HG02610 (cell line): Measurements from ENCODE around the gene DYNC1I1.
"Not testable (repeated sequence)": the region's sequence is repeated elsewhere in the genome, so short reads cannot be mapped to it uniquely, and the experiment has no call there.

ENCODE experiments used
- ATAC-seq: cut with Tn5 transposase; IDR thresholded peaks from one replicate; pipeline ENCODE4 v1.9.1; 2021; ENCODE audit warnings: mild to moderate bottlenecking, moderate library complexity; ENCODE audit not compliant: unreplicated experiment

Gene DYNC1I1

DNA sequence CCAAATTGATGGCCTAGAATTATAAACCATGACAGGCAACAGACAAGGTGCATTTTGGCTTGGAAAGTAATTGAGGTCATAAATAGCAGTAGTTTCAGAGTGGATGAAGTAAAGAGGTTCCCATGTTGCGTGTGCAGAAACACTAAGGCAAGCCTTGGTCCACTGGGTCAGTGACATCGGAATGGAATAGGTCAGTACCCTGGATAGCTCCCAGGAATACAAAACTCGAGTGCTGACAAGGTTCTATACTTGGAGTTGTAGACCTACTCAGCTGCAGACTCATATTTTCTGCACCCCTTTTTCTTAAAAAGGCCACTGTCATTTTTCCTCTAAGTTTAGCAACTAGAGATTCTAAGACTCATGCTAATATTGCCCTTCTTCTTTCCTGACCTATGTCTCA is 132.8 kb downstream of the DYNC1I1 start:
- no peak for ATAC-seq

DNA sequence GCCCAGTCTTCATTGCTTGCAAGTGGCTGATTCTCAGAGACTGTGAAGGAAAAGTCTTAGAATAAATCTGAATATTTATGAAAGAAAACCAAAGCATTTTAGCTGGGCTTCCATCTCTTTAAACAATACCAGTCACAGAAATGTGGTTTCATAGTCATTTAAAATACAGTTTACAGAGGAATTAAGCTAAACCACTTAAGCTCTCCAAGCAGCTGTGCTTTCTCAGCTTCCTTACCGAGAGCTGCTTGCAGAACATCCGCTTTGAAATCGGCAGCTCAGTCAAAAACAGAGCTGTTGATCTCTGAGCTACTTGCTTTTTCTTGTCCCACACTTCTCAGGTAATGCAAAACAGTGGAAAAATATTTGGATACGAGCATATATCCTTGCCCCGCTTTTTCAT is 134.5 kb downstream of the DYNC1I1 start:
- ATAC-seq, result no peak

DNA sequence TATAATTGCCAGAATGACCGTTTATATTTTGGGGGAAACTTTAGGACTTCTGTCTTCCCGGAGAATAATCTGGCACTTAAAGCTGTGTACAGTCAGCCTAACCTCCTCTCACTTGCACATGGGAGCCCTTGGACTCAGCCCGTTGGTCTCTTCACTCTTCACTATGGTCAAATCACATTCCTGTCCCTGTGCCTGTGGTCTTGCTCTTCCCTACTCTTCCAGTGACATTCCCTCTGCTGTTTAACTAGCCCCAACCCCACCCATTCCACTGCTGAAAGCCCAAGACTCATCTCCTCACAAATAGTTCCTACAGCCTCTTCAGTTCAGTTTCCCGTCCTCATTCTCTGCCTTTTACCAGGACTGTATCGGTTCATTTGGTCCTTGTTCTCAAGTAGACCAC is 135.0 kb downstream of the DYNC1I1 start:
- ATAC-seq, result no peak

DNA sequence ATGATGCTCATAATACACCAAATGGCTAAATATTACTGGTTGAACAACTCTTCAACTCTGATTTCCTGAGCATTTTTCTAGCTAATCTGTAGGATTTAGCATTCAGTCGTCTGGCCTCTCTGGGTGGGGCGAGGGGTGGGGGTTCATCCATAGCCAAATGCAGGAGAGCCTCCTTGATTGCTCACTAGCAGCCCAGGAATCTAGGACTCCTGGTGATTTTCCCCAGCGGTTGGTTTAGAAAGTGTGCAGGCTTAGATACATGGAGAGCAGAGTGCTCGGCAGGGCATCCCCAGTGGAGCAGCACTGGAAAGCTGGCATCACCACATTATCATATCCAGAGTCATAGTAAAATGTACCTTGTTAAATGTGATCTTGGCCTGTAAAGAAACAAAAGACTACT is 136.1 kb downstream of the DYNC1I1 start:
- ATAC-seq, result no peak

DNA sequence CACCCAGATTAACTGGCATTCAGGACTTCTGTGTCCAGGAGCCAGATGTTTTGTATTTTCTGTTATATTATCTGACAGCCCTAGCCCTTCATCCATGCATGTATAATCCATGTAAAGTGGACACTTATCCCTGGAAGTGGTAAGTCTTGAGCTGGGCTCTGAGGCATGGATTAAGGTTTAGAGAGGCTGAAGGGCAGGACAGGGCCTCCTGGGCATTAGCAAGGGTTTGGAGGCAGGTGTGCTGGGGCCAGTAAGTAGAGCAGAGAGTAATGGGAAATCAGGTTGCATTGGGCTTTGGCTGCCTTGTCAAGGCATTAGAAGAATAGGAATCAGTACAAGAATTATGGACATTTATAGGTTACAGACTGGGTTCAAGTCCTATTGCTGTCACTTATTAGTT is 138.0 kb downstream of the DYNC1I1 start:
- no peak for ATAC-seq

DNA sequence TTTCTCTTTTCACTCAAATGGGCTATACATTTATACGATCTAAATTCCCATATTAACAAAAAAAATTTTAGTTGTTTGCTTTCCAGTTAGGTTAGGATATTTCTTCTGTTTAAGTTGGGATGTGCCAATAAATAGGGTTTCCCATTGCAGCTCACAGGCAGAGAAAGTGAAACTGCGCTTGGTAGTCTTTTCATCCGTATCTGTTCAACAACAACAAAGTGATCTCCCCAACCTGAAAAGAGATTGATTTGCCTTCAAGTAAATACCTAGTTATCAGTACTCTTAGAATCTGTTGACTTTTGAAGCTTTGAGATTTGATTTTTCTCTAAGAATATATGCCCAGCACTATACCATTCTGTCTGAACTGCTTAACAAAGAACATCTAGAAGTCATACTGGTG is 143.4 kb downstream of the DYNC1I1 start:
- ATAC-seq, result no peak

DNA sequence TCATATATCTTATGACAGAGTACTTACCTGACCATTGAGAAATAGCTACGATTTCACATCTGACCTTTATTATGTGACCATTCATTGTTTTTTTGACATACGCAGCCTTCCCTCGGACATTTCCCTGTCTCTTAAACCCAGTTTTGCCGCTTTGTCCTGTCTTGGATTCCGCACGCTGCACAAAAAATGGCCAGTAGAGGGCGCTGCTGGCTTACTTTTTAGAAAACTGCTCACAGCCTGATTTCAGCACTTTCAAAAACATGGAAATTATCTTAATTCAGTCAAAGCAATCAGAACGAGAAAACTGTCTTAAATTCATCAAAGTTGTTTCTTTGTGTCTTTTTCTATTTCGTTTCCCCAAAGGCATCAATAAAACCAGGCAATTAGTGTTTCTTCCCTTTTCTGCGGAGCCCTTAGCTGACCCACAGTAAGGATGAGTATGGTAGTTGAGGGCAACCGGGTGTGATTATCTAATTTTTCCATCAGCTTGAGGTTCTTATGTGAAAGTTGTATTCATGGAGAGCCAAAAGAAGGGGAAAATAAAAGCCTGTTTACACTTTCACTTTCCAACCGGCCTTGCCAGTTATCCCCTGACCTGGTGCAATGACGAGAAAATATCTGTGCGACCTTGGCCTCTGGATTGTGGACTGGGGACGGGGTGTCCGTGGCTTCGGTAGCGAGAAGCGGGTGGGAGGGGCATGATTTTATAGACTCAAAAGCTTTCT is 144.4 kb downstream of the DYNC1I1 start:
- peak; percentile 65 for ATAC-seq

DNA sequence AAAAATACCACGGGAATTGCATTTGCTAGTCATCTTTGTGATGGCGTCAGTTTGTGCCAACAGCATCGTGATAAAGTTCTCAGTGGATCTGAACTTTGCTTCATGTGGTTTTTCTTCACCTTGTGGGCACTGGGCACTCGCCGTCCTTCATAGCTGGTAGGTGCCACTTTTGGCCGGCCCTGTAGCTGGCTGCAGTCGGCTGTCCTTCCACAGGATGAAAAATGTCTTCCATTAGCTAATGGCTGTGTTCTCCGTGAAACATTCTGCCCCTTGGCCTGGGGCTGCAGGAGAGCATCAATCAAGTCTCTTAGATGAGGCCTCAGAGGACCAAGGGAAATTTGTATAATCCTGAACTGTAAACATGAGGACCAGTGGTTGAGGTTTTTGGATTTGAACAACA is 145.3 kb downstream of the DYNC1I1 start:
- no peak for ATAC-seq

DNA sequence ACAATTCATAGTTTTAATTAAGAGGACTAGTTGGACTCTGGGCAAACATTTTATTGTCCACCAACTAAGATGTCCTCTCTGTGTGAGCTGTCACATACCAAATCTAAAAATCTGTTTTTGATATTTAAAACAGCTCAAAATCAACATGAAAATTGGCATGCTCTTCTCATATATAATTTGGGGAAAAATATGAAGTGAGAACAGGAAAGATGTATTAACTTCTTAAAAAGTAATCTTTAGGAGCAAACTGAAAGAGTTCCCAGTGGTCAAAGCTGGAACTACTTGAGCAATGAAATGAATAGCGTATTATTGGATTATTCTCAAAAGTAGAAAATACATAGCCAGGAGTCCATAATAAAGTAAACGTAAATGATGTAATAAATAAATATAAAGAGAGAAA is 147.2 kb downstream of the DYNC1I1 start:
- ATAC-seq, result no peak

DNA sequence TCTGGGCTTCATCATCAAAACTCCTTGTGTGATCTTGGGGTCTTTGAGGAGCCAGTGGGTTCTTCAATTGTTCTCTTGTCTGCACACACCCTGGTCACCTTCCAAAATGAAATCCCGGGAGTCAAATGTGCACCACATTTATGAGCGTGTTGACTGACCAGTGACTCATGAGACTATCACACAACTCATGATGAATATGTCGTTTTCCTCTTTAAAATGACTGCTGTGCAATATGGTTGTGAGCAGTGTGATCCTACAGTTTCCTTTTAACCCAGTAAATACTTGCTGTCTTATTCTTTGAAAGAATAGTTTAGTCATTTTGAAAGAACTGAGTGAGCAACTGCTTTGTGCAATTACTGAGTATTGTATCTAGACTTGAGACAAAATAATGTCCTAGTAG is 149.2 kb downstream of the DYNC1I1 start:
- no peak for ATAC-seq

DNA sequence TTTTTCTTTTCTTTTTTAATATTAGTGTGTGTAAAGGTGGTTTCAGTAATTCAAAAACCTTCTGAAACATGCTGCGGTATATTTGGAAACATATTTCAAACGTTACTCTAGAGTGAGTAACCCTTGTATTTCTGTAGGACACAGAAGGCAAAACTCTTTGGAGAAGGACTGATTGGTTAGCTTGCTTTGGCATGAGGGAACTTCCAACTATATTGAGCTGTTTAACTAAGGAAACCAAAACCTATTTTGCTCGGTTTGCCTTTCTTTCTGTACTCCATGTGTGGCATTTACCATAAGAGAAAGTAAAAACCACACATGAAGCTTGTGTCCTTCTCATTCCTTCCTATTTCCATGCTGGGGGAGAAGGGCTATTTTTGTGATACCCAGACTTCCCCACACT is 149.8 kb downstream of the DYNC1I1 start:
- ATAC-seq, result no peak

DNA sequence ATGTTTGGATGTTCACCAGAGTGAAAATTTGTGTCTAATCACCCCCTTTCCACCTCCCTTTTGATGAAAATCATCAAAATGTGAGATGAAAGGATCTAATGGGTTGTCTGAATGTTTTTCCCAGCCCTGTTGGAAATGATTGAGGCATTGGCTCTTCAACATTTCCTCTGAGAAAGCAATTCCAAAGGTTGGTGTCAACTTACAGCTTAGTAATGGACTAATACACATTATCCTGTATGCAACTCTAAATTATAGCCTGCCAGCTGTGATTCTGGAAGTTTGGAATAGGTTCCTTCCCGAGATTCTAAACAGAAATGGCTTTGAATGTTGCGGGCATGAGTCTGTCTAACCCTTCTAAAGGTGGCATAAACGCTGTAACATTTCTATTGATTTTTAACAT is 152.9 kb downstream of the DYNC1I1 start:
- ATAC-seq, result no peak

DNA sequence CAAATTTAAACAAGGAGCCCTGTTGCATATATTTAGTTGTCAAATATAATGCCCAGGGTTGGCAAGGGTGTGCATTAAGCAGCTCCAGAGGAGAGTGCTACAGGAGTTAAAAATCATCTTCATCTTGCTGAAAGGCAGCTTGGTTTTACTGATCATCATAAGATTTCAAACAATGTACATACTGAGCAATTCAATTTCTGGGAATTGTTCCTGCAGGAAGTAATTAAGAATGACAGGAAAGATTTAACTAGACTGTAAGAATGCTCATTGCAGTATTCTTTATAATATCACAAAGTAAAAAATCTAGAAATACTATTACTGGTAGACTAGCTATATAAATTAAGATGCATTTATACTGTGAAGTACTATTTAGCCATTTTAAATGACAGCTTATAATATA is 153.6 kb downstream of the DYNC1I1 start:
- ATAC-seq, result no peak

DNA sequence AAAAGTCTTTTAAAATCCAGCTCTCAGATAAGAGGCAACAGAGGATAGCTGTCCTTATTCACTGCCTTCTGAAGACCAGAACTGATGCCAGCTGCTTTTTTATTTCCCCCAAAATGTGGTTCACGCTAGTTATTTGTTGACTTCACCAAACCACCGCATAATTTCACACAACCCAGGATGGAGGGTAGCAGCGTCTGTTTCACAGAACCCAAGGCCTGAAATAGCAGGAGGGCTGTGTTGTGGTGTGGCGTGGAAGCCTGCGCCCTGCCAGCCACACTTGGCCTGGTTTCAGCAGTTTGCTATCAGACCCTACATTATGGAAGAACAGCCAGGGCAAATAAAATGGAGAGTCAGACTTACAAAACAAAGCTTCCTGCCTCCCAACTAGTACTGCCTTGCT is 155.4 kb downstream of the DYNC1I1 start:
- ATAC-seq, result no peak

DNA sequence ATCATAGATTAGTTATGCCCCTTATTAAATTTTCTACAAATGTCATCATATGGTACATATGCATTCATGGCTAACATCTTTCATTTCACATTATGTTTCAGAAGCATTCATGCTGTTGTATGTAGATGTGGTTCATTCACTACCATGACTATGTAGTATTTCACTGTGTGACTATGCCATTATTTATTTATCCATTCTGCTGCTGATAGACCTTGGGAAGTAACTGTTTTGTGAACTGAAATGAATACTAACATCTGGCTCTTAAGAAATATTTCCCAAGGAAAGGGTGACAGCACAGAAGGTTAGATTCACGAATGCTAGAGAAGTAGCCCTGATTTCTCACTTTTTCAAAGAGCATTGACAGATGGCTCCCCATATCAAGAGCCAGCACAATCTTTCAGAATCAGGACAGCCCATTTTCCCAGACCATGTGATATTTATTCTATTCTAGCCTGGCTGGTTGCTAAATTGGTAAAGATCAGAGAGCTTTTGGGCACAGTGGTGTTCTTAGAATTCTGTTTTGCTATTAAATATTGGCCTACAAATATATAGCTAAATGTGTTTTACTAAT is 157.4 kb downstream of the DYNC1I1 start:
- ATAC-seq, result no peak

DNA sequence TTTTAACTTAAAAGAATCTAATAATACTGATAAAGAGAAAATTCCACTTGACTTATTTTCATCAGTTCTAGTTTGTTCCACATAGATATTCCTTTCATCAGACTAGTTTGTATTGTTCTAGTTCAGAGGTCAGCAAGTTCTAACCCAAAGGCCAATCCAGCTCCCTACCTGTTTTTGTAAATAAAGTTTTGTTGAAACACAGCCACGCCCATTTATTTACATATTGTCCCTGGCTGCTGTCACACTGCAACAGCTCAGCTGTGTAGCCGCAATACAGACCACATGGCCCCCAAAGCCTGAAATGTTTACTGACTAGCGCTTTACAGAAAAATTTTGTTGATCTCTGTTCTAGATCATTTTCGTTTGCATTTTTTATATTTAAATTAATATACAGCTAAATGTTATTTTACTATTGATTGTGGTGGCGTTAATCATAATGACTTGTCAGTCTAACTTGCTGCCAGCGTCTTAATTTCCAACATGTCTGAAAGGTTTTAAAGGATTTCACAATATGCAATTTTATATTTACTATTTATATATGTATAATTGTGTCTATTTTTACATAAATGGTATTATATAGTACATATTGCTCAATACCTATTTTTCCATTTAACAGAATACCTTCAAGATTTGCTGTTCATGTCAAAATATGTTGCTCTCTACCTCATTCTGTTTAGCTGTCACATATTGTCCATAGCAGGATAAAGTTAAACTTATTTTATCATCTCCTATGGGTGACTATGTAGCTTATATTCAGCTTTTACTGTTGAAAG is 159.3 kb downstream of the DYNC1I1 start:
- no peak for ATAC-seq

DNA sequence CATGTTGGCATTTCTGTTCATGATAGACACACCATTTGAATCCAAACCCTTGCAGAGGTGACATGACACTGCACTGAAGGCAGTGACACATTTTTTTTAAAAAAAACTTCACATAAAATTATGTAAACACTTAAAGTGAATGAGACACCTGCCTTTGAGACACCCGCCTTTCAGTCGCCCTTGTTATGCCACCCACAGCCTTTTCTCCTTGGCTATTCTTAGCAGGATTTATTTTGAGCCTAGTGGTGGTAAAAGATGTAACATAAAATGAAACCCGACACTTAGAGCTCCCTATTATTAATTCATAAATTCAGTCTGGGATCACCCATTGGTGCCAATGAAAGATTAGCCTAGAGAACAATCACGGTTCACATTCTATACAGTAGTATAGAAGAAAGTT is 161.3 kb downstream of the DYNC1I1 start:
- no peak for ATAC-seq

DNA sequence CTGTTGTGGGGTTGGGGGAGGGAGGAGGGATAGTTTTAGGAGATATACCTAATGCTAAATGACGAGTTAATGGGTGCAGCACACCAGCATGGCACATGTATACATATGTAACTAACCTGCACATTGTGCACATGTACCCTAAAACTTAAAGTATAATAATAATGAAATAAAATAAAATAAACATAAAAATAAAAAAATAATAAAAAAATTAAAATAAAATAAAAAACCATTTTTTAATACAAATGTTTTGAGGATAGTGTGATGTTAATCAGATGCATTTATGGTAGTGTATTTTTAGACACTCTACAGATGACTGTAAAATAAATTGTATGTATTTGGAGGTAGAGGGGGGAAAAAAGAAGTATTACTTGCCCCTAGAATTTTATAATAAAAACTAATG is 172.5 kb downstream of the DYNC1I1 start:
- ATAC-seq, result not testable (repeated sequence)

DNA sequence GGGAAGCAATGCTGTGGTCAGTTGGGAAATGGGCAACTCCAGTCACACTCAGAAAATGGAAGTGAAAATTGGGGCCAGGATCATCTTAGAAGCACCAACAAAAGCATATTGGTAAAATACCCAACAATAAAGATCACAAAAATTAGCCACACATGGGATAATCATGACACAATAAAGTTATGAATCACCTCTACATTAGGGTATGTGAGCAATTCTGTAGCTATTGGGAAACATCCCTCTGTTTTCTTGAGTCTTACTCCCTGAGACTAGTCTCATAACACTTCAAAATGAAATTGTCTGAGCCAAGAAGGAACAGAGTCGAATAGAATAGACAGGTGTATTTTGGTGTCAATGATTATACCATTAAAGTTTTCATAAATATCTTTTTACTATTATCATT is 178.3 kb downstream of the DYNC1I1 start:
- ATAC-seq, result no peak

DNA sequence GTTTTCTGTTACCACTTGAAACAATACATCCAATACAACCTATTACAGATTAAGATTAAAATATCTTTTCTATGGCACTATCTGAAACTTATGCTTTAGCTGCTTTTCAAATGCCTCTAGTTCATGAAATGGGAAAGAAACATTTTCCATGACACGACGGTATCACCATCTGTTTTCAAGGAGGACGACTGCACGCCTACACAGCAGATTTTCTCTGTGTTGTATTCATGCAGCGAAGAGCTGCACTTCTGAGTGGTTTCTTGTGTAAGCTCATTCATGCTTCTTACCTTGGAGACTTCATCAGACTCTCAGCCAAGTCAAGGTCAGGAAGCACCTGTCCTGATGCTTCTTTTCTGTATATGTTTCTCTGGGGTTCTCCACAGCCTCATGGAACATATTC is 179.2 kb downstream of the DYNC1I1 start:
- ATAC-seq, result no peak

DNA sequence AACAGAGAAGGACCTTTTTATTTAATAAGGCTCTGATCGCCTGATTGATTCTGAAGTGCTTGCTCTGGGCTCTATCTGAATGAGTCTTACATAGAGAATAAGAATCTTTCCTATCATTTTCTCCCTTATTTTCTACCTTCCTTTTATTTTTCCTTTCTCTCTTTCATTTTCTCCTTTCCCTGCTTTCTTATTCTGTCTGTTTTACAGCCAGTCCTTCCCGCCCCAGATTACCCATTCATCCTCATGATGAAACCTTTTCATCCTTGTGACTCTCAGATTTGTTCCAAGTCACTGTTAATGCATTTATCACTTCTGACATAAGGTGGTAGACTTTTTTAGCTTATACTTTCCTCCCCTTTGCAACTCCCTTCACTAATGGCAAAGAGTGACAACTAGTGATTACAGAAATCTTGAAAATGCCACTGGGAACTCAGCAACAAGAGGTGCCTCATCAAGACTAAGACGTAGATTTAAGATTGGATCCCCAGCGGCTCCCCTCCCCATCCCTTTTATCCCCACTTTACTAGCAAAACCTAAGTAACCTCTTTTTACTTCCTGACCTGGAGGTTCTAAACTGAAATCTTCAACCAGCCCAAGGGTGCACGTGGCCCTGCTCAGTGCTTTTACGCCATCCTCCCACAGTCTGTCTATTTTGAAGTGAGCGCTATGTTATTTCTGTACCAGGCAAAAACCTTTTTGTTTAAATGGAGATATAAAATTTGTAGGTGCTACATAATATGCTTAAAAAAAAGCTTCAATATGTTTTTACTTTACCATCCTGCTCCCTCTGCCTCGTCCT is 179.8 kb downstream of the DYNC1I1 start:
- ATAC-seq, result no peak
